CD14-positive monocyte (primary cell): Measurements from ENCODE around the gene MARS1. TPM values are rescaled to one million over a fixed set of nuclear protein-coding genes. Genes with fewer than 3 reads are reported as not detected.

Source experiments
- DNase-seq, 3 donors: peaks; one replicate each; pipeline ENCODE4 v3.0.0-alpha.2; 2011 to 2022
- H2AFZ ChIP-seq: 2 replicates; pipeline ENCODE4 v1.6.0; 2012; ENCODE audit warnings: mild to moderate bottlenecking, low read depth, low read length, inconsistent platforms; ENCODE audit not compliant: insufficient read depth, poor library complexity, severe bottlenecking
- H3K27ac ChIP-seq, 2 donors: 1 replicate in 1 of 2; 2 replicates in 1 of 2; pipeline ENCODE4 v1.5.1; 2012 to 2013; ENCODE audit warnings: low read length in 2 of 2, control low read depth in 1 of 2, inconsistent platforms in 1 of 2, low read depth in 1 of 2, mild to moderate bottlenecking in 1 of 2
- H3K27me3 ChIP-seq, 2 donors: one replicate each; pipeline versions ENCODE4 v1.6.0 to v1.6.1; 2011 to 2013; ENCODE audit warnings: low read length in 2 of 2; ENCODE audit not compliant: control insufficient read depth in 2 of 2, insufficient read depth in 2 of 2
- H3K36me3 ChIP-seq, 2 donors: replicated peaks in 1 of 2; 1 replicate in 1 of 2; 2 replicates in 1 of 2; pipeline versions ENCODE4 v1.5.1 to v1.6.1; 2012 to 2013; ENCODE audit warnings: low read length in 2 of 2, control low read depth in 1 of 2, inconsistent platforms in 1 of 2, mild to moderate bottlenecking in 1 of 2; ENCODE audit not compliant: insufficient read depth in 2 of 2, control insufficient read depth in 1 of 2
- H3K4me1 ChIP-seq, 2 donors: 1 replicate in 1 of 2; 2 replicates in 1 of 2; pipeline versions ENCODE4 v1.5.1 to v1.6.1; 2012 to 2013; ENCODE audit warnings: low read length in 2 of 2, control low read depth in 1 of 2, inconsistent platforms in 1 of 2, mild to moderate bottlenecking in 1 of 2, moderate library complexity in 1 of 2; ENCODE audit not compliant: insufficient read depth in 2 of 2, control insufficient read depth in 1 of 2
- H3K4me2 ChIP-seq: replicated peaks from 2 replicates; pipeline ENCODE3; 2012; ENCODE audit warnings: low read length, moderate library complexity, mild to moderate bottlenecking; ENCODE audit not compliant: poor library complexity, severe bottlenecking; ENCODE audit errors: extremely low read depth
- H3K4me3 ChIP-seq, 3 experiments: fragments of 200-600 bp in 1 of 3; sonication (generic) in 1 of 3; replicated peaks in 1 of 3; 1 replicate in 2 of 3; 2 replicates in 1 of 3; pipeline ENCODE4 v1.5.1; 2011 to 2013; ENCODE audit warnings: low read length in 3 of 3, mild to moderate bottlenecking in 3 of 3, control low read depth in 2 of 3, low read depth in 2 of 3, inconsistent platforms in 1 of 3, moderate library complexity in 1 of 3
- H3K79me2 ChIP-seq: 2 replicates; pipeline ENCODE4 v1.6.0; 2012; ENCODE audit warnings: mild to moderate bottlenecking, control low read depth, inconsistent platforms, low read length, moderate library complexity; ENCODE audit not compliant: insufficient read depth
- H3K9ac ChIP-seq: 2 replicates; pipeline ENCODE4 v1.6.0; 2017; ENCODE audit warnings: low read length, mild to moderate bottlenecking; ENCODE audit not compliant: insufficient read depth, poor library complexity, severe bottlenecking
- H3K9me3 ChIP-seq, 2 donors: replicated peaks in 1 of 2; 1 replicate in 1 of 2; 2 replicates in 1 of 2; pipeline versions ENCODE4 v1.5.1 to v1.6.1; 2012 to 2013; ENCODE audit warnings: low read length in 2 of 2, control low read depth in 1 of 2; ENCODE audit not compliant: control insufficient read depth in 1 of 2, insufficient read depth in 1 of 2
- H4K20me1 ChIP-seq: 2 replicates; pipeline ENCODE4 v1.6.0; 2012; ENCODE audit warnings: mild to moderate bottlenecking, low read length, control low read depth, moderate library complexity; ENCODE audit not compliant: insufficient read depth
- H3K27ac Mint-ChIP-seq, 7 donors: one replicate each; pipeline ENCODE4 v1.8.0; 2020; ENCODE audit warnings: mild to moderate bottlenecking in 7 of 7, mixed read lengths in 7 of 7, moderate library complexity in 6 of 7, inconsistent platforms in 2 of 7
- H3K27me3 Mint-ChIP-seq, 3 donors: one replicate each; pipeline ENCODE4 v1.8.0; 2021 to 2022; ENCODE audit warnings: low read depth in 3 of 3, mild to moderate bottlenecking in 3 of 3, mixed read lengths in 3 of 3, moderate library complexity in 3 of 3, inconsistent platforms in 1 of 3
- H3K36me3 Mint-ChIP-seq, 2 donors: one replicate each; pipeline ENCODE4 v1.8.0; 2020; ENCODE audit warnings: mixed read lengths in 2 of 2, inconsistent platforms in 1 of 2, mild to moderate bottlenecking in 1 of 2
- H3K4me1 Mint-ChIP-seq: one replicate; pipeline ENCODE4 v1.8.0; 2020; ENCODE audit warnings: mild to moderate bottlenecking, mixed read lengths
- H3K4me3 Mint-ChIP-seq, 2 donors: one replicate each; pipeline ENCODE4 v1.8.0; 2020; ENCODE audit warnings: mild to moderate bottlenecking in 2 of 2, mixed read lengths in 2 of 2, moderate library complexity in 1 of 2
- H3K9me3 Mint-ChIP-seq, 7 donors: one replicate each; pipeline ENCODE4 v1.8.0; 2020 to 2022; ENCODE audit warnings: mixed read lengths in 7 of 7, mild to moderate bottlenecking in 6 of 7, moderate library complexity in 6 of 7, inconsistent platforms in 2 of 7
- CTCF ChIP-seq: fragments of 200-600 bp; IDR thresholded peaks from one replicate; pipeline ENCODE4 v1.8.0; 2022; ENCODE audit warnings: antibody characterized with exemption, mild to moderate bottlenecking
- WGBS: methylation state at CpG from one replicate; pipeline ENCODE4 v1.1.5; 2013; ENCODE audit warnings: missing lambda C conversion rate; ENCODE audit not compliant: insufficient coverage; 5-methylcytosine and 5-hydroxymethylcytosine counted together
- intact Hi-C, 2 donors: fragments of 100-400 bp; cut with micrococcal nuclease; formaldehyde crosslinking; loops; one replicate each; pipeline versions ENCODE4 v1.15.0 to v1.15.1; 2023
- polyA plus RNA-seq, 3 donors: library from polyadenylated mRNA; depleted of rRNA in 1 of 3; unstranded in 2 of 3; stranded (reverse) in 1 of 3; fragments of 300-500 nt in 2 of 3; fragments of >200 nt in 1 of 3; fragmentation: Illumina TruSeq in 2 of 3; gene quantifications; 1 replicate in 2 of 3; 2 replicates in 1 of 3; pipeline ENCODE4 v1.2.3, GENCODE V29; 2012 to 2021

The MARS1 gene
- polyA plus RNA-seq, 3 donors, result 63.5 to 164 (median 79.8) TPM

- Histone ChIP-seq H4K20me1 (no peaks in the 10 kb centered on the region), H3K4me3 (no peak overlapping the region), H3K9ac (no peak overlapping the region), H3K79me2 (peaks cover 27% of the 10 kb centered on the region), H3K27me3 (peaks cover 29 to 37% of the 10 kb centered on the region in 2 donors), H3K4me1 (peaks cover 18 to 42% of the 10 kb centered on the region in 2 donors), H3K9me3 (no peaks in the 10 kb centered on the region), H3K27ac (no peak overlapping the region), H3K4me2 (no peak overlapping the region), H2AFZ (no peak overlapping the region), H3K36me3 (peaks cover 0 to 5% of the 10 kb centered on the region in 2 donors)
- DNase-seq, result no peak
- TF ChIP-seq CTCF, result no peak
- H3K36me3 Mint-ChIP-seq, result peaks cover 8 to 15% of the 10 kb centered on the region in 2 donors
- peaks cover 0 to 11% (median 2%) of the 10 kb centered on the region in 7 donors for H3K9me3 Mint-ChIP-seq
- intact Hi-C loops, result loop anchor here (5.0 to 10.0 kb wide), 3 partner anchors 71 to 206 kb away; partner anchors contain the start of genes ARHGAP9 (in 2 of the 2), CDK4 (in 1 of the 2) and MARCHF9 (in 1 of the 2)
- H3K27ac Mint-ChIP-seq, result peak overlapping the region in 1 of 7 donors; percentile 6
- whole genome bisulfite sequencing, result no CpG with 5 or more reads among the region's 2 CpGs
- peaks cover 46% of the 10 kb centered on the region for H3K4me1 Mint-ChIP-seq
- H3K4me3 Mint-ChIP-seq, result peak overlapping the region in 1 of 2 donors; percentile 86
- H3K27me3 Mint-ChIP-seq, result peaks cover 40 to 42% (median 42%) of the 10 kb centered on the region in 3 donors
Observed at GRCh38 chr12:57548488-57548887, 60.6 kb downstream of the MARS1 start.

GRCh38 chr12:57549203-57549908 lies 61.5 kb downstream of the MARS1 start:
- no peak overlapping the region for H3K9ac ChIP-seq
- H3K4me2 ChIP-seq, result peak overlapping the region; percentile 69
- Mint-ChIP-seq H3K27ac (peak overlapping the region in 2 of 7 donors; percentile 20 to 21), H3K9me3 (peaks cover 0 to 11% (median 2%) of the 10 kb centered on the region in 7 donors), H3K36me3 (peaks cover 8 to 12% of the 10 kb centered on the region in 2 donors), H3K4me3 (peak overlapping the region in 1 of 2 donors; percentile 86), H3K27me3 (peaks cover 42 to 43% (median 43%) of the 10 kb centered on the region in 3 donors), H3K4me1 (peaks cover 43% of the 10 kb centered on the region)
- peaks cover 18 to 42% of the 10 kb centered on the region in 2 donors for H3K4me1 ChIP-seq
- WGBS, result 68% methylated on average over 9 of the region's 13 CpGs
- no peaks in the 10 kb centered on the region for H3K9me3 ChIP-seq
- H3K27ac ChIP-seq, result no peak overlapping the region
- peaks cover 31 to 37% of the 10 kb centered on the region in 2 donors for H3K27me3 ChIP-seq
- peak overlapping the region; percentile 81 for H2AFZ ChIP-seq
- no peak for DNase-seq
- intact Hi-C loops, result loop anchor here (5.0 to 10.0 kb wide), 3 partner anchors 72 to 205 kb away; partner anchors contain the start of genes ARHGAP9 (in 2 of the 2), CDK4 (in 1 of the 2) and MARCHF9 (in 1 of the 2)
- no peaks in the 10 kb centered on the region for H4K20me1 ChIP-seq
- H3K79me2 ChIP-seq, result peaks cover 26% of the 10 kb centered on the region
- no peaks in the 10 kb centered on the region for H3K36me3 ChIP-seq
- H3K4me3 ChIP-seq, result peak overlapping the region in 1 of 3 experiments; percentile 69
- TF ChIP-seq CTCF, result no peak
